DOHH2 (cell line): ENCODE data around the gene TRMT1.

Experiments
- CTCF ChIP-seq: fragments of 200-600 bp; sonication (generic); IDR thresholded peaks from one replicate; pipeline ENCODE4 v1.5.1; 2014; ENCODE audit warnings: antibody characterized with exemption, mild to moderate bottlenecking, low read depth, low read length; ENCODE audit not compliant: poor library complexity, severe bottlenecking
- EZH2phosphoT487 ChIP-seq: fragments of 200-600 bp; sonication (generic); IDR thresholded peaks from 2 replicates; pipeline ENCODE4 v1.6.1; 2017; ENCODE audit warnings: borderline replicate concordance, mild to moderate bottlenecking, antibody characterized with exemption, low read length, moderate library complexity, mixed read lengths

- no peak for TF ChIP-seq CTCF
- TF ChIP-seq EZH2phosphoT487 = no peak
These were observed 33.2 kb upstream of the TRMT1 start for GRCh38 chr19:13149628-13150186.
